ENCODE results near the gene WDR3. TPM values are rescaled to one million over a fixed set of nuclear protein-coding genes. Genes with fewer than 3 reads are reported as not detected.

WDR3 gene
- total RNA-seq (10 to 100 TPM in 1 of 2 donors, 1 to 10 TPM in 1; 9.3 to 11.0 TPM), total RNA-seq (30.5 to 97.2 reads per million in 2 donors)

DNA sequence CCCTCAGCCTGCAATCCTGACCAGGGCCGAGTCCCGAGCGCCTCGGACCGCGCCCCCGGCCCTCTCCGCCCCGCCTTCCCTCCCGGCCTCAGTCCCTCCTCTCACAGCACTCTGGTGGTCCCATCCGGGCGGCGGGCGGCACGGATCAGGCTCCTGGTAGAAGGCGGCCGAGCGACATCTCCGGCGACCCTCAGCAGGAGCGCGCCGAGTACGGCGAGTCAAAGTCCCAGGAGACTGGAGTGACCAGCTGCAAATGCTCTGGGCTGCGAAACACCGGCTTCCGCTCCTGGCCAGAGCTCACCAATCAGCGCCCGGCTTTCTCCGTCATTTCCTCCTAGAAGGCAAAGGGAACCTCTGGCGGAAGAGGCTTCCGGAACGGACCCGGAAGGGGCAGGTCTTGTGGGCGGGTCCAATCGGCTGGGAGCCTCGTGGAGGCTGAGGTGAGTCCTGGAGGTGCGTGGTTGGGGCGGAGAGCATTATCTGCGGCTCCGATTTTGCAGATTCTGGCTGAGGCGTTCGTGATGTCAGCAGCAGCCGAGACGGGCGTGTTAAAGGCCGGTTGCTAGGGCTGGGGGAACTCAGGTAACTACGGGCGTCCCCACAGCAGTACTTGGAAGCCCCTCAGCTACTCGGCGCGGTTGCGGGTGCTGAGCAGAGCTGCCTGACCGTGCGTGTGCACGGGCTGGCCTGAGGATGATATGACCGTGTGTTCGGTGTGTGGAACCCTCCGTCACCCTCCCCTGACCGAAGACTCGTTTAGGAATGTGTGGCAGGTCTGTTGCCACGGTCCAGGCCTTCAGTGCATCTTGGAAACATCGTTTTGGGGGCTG lies at the start of gene WDR3, which contains the start of gene GDAP2:
WDR3 (plus strand) TSS at position 397 of the 830 bp plus-strand sequence. CDS start 3,581 bp downstream, outside the sequence.
GDAP2 (minus strand) TSS at position 279 of the 830 bp plus-strand sequence. CDS start 9,264 bp downstream, outside the sequence.
- DNase-seq (peak; percentile 86 to 93 (median 91)), ATAC-seq (peak; percentile 95)
- no peaks in the 10 kb centered on the region for H3K9me3 ChIP-seq (ENCODE audit: control insufficient read depth, low read length, poor library complexity, severe bottlenecking)
- Mint-ChIP-seq H3K4me1 (peaks cover 57% of the 10 kb centered on the region), H3K4me3 (peak within 1 kb of the TSS; percentile 99), H3K27me3 (no peaks in the 10 kb centered on the region), H3K36me3 (ENCODE audit: low read depth) (peaks cover 14% of the 10 kb centered on the region), H3K27ac (peak within 1 kb of the TSS; percentile 100)

DNA sequence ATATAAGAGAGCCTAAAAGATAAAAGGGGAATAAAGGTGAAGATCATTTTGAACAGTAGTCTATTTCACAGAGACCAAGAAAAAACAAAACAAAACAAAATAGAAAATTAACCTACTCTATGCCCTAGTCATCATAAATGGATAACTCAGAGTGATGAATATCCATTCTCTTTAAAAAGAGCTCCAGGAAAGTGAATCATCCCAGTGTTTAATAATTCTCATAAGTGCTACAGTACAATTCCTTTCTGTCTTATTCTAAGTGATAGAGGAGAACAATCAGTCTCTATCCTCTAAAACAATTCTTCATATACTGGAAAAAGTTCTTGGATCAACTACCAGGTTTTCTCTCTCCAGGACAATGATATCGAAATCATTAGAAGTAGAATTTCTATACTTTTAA lies 45.9 kb upstream of the WDR3 start:
- Mint-ChIP-seq H3K4me3 (no peak overlapping the region), H3K27me3 (no peaks in the 10 kb centered on the region), H3K4me1 (peaks cover 2% of the 10 kb centered on the region), H3K36me3 (ENCODE audit: low read depth) (peaks cover 12% of the 10 kb centered on the region), H3K27ac (no peak overlapping the region)
- DNase-seq: no peak
- H3K9me3 ChIP-seq (ENCODE audit: control insufficient read depth, low read length, poor library complexity, severe bottlenecking): no peaks in the 10 kb centered on the region
- no peak for ATAC-seq

DNA sequence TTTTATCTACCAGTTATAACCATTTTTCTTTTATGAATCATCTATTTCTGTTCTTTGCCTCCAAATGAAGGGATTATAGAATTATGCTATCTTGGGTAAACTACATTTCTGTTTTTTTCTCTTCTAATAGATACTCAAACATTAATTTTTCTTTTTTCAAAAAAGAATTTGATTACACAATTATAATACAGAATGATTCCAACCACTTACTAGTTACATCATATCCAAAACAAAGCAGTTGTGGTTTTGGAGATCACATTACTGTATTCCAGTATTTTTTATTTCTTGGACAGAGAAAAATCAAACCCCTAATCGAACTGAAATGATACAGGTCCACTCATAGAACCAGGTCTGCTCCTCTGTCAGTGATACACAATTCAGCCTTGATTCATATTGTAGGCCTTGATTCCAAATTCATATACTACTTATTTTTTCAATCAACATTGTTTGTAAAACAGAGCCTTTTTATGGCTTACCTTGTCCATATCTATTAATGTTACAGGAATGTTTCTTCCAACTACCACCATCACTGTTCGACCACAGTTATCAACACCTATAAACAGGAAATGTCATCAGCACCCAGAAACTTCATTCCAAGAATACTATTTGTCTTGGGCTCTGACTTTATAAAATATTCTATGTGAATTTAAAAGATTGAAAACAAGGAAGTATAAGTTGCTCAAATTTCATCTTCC lies 43.3 kb upstream of the WDR3 start:
- no peak for ATAC-seq
- peak overlapping the region; percentile 59 for H3K27ac Mint-ChIP-seq

DNA sequence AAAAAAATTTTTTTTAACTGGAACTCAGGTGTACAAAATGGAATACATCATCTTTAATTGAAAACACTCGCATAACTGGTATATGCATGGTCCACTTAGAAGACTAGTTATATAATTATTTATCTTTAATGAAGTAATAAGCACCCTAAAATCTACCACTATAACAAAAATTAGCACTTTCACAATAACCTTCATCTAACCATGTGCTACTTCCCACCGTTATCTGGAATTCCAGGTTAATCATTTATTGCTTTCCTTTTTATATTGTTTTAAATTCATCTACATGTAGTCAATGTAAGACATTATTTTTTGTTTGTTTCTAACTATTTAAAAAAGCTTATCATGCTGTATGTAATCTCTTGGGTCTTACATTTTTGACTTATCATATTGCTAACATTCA lies 39.1 kb upstream of the WDR3 start:
- Mint-ChIP-seq H3K36me3 (ENCODE audit: low read depth) (peaks cover 3% of the 10 kb centered on the region), H3K27me3 (no peaks in the 10 kb centered on the region), H3K4me1 (peaks cover 2% of the 10 kb centered on the region), H3K27ac (no peak overlapping the region), H3K4me3 (no peak overlapping the region)
- no peak for ATAC-seq
- DNase-seq: no peak
- no peaks in the 10 kb centered on the region for H3K9me3 ChIP-seq (ENCODE audit: control insufficient read depth, low read length, poor library complexity, severe bottlenecking)

More for the DNA sequence above, 43.3 kb upstream of the WDR3 start:
- H3K9me3 ChIP-seq (ENCODE audit: control insufficient read depth, low read length, poor library complexity, severe bottlenecking): no peaks in the 10 kb centered on the region
- no peaks in the 10 kb centered on the region for H3K27me3 Mint-ChIP-seq
- no peak for DNase-seq
- H3K4me1 Mint-ChIP-seq: peaks cover 2% of the 10 kb centered on the region
- H3K4me3 Mint-ChIP-seq: no peak overlapping the region
- H3K36me3 Mint-ChIP-seq (ENCODE audit: low read depth): peaks cover 8% of the 10 kb centered on the region

DNA sequence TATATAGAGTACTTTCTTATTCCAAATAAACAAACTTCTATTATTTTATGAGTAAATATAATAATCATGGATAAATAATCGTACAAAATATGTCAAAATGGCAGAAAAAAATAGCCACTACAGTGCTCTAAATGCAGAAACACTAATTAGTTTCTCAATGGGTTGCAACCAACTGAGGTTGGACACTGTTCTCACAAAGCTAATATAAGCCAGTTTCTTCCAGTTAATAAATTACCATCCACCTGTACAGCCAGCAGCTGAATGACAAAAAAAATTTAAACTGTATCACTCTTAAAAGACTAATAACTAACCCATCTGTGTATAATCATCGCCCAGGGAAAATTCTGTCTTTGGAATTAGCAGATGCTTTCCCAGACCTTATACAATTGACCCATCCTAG lies 37.0 kb upstream of the WDR3 start:
- H3K9me3 ChIP-seq (ENCODE audit: control insufficient read depth, low read length, poor library complexity, severe bottlenecking): no peaks in the 10 kb centered on the region
- H3K27ac Mint-ChIP-seq: no peak overlapping the region
- H3K36me3 Mint-ChIP-seq (ENCODE audit: low read depth): peaks cover 2% of the 10 kb centered on the region
- H3K4me1 Mint-ChIP-seq: peaks cover 5% of the 10 kb centered on the region
- H3K27me3 Mint-ChIP-seq: no peaks in the 10 kb centered on the region
- DNase-seq (no peak), ATAC-seq (no peak)
- no peak overlapping the region for H3K4me3 Mint-ChIP-seq

DNA sequence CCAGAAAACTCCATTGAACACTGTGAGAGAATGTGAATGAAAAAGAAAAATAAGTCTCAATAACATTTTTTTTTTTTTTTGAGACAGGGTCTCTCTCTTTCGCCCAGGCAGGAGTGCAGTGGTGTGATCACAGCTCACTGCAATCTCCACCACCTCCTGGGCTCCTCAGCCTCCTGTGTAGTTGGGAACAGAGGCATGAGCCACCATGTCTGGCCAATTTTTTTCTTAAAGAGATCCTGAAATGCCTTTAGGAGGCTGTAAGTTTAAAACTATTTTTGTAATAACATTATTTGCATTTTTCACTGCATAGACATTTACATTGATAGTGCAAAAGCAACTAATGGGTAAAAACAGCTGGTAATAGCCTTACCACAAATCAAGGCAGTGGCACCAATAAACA lies 35.5 kb upstream of the WDR3 start:
- ATAC-seq (no peak), DNase-seq (no peak)
- Mint-ChIP-seq H3K4me1 (peaks cover 3% of the 10 kb centered on the region), H3K27ac (no peak overlapping the region), H3K36me3 (ENCODE audit: low read depth) (peaks cover 2% of the 10 kb centered on the region), H3K4me3 (no peak overlapping the region), H3K27me3 (no peaks in the 10 kb centered on the region)
- no peaks in the 10 kb centered on the region for H3K9me3 ChIP-seq (ENCODE audit: control insufficient read depth, low read length, poor library complexity, severe bottlenecking)

DNA sequence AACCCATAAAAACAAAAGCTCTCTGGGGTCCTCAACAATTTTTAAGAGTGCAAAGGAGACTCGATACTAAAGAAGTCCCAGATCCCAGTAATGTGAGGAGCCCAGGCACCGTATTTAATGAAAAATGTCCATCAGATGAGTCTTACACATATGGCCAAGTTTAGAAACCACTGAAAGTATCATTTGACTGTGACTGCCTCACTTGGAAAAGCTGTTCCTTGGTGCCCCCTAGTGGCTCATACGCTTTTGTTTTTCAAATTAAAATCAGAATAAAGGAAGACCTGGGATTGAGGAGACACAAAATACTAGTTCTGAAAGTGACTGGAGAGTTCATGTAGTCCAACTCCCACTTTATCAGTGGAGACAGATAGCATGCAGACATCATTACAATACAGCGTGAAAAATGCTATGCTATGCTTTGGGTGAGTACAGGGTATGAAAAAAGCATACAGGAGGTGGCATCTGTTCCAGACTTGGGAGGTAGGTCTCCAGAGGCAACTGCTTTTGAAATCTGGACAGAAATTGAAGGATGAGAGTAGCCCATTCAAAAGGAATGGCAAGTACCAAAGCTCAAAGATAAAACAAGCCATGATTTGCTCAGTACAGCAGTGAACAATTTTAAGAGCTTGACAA lies 33.9 kb upstream of the WDR3 start:
- Mint-ChIP-seq H3K4me3 (no peak overlapping the region), H3K4me1 (peaks cover 3% of the 10 kb centered on the region), H3K27me3 (no peaks in the 10 kb centered on the region), H3K27ac (peak overlapping the region; percentile 57), H3K36me3 (ENCODE audit: low read depth) (peaks cover 2% of the 10 kb centered on the region)
- DNase-seq (peak; percentile 11 to 51 (median 11)), ATAC-seq (peak; percentile 69)
- H3K9me3 ChIP-seq (ENCODE audit: control insufficient read depth, low read length, poor library complexity, severe bottlenecking): no peaks in the 10 kb centered on the region

DNA sequence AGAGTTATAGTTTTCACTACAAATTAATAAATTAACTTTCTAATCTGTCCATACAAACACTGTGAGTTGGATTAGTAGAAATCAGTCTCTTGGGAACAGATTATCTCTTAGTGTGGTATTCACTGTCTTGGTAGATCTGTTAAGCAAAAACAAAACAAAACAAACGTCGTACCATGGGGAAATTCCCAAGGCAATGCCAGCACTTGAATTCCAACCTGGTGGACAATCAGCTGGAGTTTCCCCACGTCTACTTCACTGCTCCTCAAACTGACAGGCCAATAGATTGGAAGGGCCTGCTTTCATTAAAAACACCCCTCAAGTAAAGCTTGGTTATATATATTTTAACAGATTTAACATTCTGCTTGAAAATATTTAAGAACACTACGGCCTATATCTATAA lies 32.0 kb upstream of the WDR3 start:
- Mint-ChIP-seq H3K4me1 (peaks cover 3% of the 10 kb centered on the region), H3K27ac (peak overlapping the region; percentile 14), H3K4me3 (no peak overlapping the region), H3K27me3 (no peaks in the 10 kb centered on the region), H3K36me3 (ENCODE audit: low read depth) (peaks cover 7% of the 10 kb centered on the region)
- no peak for ATAC-seq
- H3K9me3 ChIP-seq (ENCODE audit: control insufficient read depth, low read length, poor library complexity, severe bottlenecking): no peaks in the 10 kb centered on the region
- no peak for DNase-seq

DNA sequence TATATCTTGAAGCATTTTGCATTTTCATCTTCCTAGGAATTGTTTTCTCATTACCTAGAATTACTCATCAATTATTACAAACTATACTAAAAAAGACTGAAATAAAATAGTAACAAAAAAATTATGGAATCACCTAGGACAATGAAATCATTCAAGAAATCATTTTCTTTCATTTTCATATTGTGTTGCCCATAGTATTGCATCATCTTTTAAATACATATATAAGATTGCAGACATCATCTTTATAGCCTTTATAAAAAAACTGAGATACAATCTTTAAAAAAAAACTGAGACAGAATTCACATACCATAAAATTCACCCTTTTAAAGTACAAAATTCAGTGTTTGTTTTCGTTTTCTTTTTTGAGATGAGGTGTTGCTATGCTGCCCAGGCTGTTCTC lies 29.7 kb upstream of the WDR3 start:
- Mint-ChIP-seq H3K4me1 (peaks cover 3% of the 10 kb centered on the region), H3K4me3 (no peak overlapping the region), H3K27ac (peak overlapping the region; percentile 41), H3K36me3 (ENCODE audit: low read depth) (peaks cover 10% of the 10 kb centered on the region), H3K27me3 (no peaks in the 10 kb centered on the region)
- DNase-seq: no peak
- ATAC-seq: no peak
- H3K9me3 ChIP-seq (ENCODE audit: control insufficient read depth, low read length, poor library complexity, severe bottlenecking): no peaks in the 10 kb centered on the region

DNA sequence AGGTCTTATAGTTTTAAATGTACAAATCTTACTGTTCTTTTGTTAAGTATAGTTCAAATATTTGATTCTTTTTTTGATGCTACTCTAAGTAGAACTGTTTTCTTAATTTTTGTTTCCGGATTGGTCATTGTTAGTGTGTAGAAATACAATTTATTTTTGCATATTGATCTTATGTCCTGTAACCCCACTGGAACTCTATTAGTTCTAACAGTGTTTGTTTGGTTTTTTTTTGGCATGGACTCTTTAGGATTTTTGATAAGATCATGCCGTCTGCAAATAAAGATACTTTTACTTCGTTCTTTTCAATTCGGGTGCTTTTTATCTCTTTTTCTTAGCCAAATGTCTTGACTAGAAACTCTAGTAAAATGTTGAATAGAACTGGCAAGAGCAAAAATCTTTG lies 26.6 kb upstream of the WDR3 start:
- peaks cover 27% of the 10 kb centered on the region for H3K36me3 Mint-ChIP-seq (ENCODE audit: low read depth)
- no peaks in the 10 kb centered on the region for H3K27me3 Mint-ChIP-seq
- H3K27ac Mint-ChIP-seq: peak overlapping the region; percentile 2
- H3K9me3 ChIP-seq (ENCODE audit: control insufficient read depth, low read length, poor library complexity, severe bottlenecking): no peaks in the 10 kb centered on the region
- no peak overlapping the region for H3K4me3 Mint-ChIP-seq
- H3K4me1 Mint-ChIP-seq: no peaks in the 10 kb centered on the region
- DNase-seq (no peak), ATAC-seq (no peak)

DNA sequence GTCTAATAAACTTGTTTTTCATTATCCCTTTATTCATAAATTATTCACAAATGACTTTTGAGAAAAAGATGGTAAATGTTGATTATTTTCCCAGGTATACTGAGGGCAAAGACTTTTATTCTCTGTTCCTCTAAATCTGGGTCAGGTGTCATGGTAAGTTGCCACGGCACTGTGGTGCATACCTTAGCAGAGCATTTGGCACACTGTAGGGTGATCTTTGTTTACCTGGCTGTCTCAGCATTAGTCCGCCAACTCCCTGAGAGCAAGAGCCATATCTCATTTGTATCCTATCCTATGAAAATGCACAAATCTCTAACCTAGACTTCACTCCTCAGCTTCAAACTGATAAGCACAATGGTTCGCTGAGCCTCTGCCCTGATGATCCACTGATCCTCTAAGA lies 25.1 kb upstream of the WDR3 start:
- H3K36me3 Mint-ChIP-seq (ENCODE audit: low read depth): peaks cover 27% of the 10 kb centered on the region
- H3K9me3 ChIP-seq (ENCODE audit: control insufficient read depth, low read length, poor library complexity, severe bottlenecking): no peaks in the 10 kb centered on the region
- ATAC-seq: no peak

DNA sequence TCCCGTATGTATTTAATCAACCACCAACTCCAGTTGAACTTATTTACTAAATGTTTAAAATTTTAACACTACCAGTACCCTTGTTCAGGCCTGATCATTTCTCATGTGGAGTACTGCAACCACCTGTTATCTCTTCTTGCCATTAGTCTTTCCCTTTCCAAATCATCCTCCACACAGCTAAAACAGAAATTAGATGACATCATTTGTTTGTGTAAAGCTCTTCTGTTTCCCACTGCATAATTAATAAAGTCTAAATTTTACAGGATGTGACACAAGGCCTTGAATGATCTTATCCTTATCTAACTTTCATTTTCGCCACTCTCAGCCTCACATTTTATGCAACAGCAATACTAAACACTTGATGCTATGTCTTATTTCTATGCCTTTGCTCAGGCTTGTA lies 24.5 kb upstream of the WDR3 start:
- no peak for ATAC-seq
- no peak for DNase-seq
- Mint-ChIP-seq H3K4me1 (no peaks in the 10 kb centered on the region), H3K27ac (peak overlapping the region; percentile 67), H3K4me3 (no peak overlapping the region), H3K27me3 (no peaks in the 10 kb centered on the region), H3K36me3 (ENCODE audit: low read depth) (peaks cover 27% of the 10 kb centered on the region)
- H3K9me3 ChIP-seq (ENCODE audit: control insufficient read depth, low read length, poor library complexity, severe bottlenecking): no peaks in the 10 kb centered on the region

More for the DNA sequence above, 25.1 kb upstream of the WDR3 start:
- no peaks in the 10 kb centered on the region for H3K4me1 Mint-ChIP-seq
- no peak overlapping the region for H3K4me3 Mint-ChIP-seq
- no peak for DNase-seq
- no peaks in the 10 kb centered on the region for H3K27me3 Mint-ChIP-seq
- H3K27ac Mint-ChIP-seq: peak overlapping the region; percentile 67

DNA sequence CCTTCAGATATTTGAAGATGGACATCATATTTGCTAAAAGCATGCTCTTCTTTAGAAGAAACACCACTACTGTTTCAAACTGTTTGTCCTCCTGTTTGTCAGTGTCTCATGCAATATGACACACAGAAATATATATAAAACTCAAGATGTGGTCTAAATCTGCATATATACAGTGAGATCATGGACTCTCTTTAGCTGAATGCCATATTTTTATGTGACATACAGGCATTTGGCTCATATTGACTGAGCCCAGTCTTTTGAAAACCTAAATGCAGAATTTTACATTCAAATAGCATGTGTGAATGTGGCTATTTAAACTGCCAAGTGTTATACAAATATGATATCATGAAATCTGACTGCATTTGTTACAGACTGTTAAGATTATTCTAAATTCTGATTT lies 18.5 kb upstream of the WDR3 start:
- DNase-seq (no peak), ATAC-seq (no peak)
- Mint-ChIP-seq H3K27me3 (no peaks in the 10 kb centered on the region), H3K4me1 (peaks cover 4% of the 10 kb centered on the region), H3K4me3 (no peak overlapping the region), H3K36me3 (ENCODE audit: low read depth) (peaks cover 24% of the 10 kb centered on the region), H3K27ac (no peak overlapping the region)
- H3K9me3 ChIP-seq (ENCODE audit: control insufficient read depth, low read length, poor library complexity, severe bottlenecking): no peaks in the 10 kb centered on the region
